Measurements from ENCODE around the gene ATP6V1E1.

DNA sequence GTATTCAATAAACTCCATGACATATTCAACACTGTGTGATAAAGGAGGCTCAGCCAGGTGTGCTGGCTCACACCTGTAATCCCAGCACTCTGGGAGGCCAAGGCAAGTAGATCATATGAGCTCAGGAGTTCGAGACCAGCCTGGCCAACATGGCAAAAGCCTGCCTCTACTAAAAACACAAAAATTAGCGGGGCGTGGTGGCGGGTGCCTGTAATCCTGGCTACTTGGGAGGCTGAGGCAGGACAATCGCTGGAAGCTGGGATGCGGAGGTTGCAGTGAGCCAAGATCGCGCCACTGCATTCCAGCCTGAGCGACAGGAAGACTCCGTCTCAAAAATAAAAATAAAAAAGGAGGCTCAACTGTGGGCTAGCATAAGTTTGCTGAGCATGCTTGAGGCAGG is 69.4 kb downstream of the ATP6V1E1 start:
- TF ChIP-seq CTCF (IDR thresholded peaks at IDR 0.05 in 2 of 3, conservative IDR thresholded peaks at IDR 0.05 in 1 of 3; ENCODE audit: control insufficient read depth in 2 of 3, extremely low read depth in 1 of 3, insufficient read depth in 1 of 3, low read depth in 3 of 3, low read length in 3 of 3) (no peak), MXI1 (IDR thresholded peaks at IDR 0.05; ENCODE audit: low read depth, low read length) (no peak), RAD21 (IDR thresholded peaks at IDR 0.05; ENCODE audit: insufficient read depth, low read depth, low read length) (no peak), JUND (IDR thresholded peaks at IDR 0.05; ENCODE audit: low read depth, low read length) (no peak), CHD2 (IDR thresholded peaks at IDR 0.05; ENCODE audit: borderline replicate concordance, low read depth, low read length) (no peak)
- TF ChIP-seq, protein P1, sequence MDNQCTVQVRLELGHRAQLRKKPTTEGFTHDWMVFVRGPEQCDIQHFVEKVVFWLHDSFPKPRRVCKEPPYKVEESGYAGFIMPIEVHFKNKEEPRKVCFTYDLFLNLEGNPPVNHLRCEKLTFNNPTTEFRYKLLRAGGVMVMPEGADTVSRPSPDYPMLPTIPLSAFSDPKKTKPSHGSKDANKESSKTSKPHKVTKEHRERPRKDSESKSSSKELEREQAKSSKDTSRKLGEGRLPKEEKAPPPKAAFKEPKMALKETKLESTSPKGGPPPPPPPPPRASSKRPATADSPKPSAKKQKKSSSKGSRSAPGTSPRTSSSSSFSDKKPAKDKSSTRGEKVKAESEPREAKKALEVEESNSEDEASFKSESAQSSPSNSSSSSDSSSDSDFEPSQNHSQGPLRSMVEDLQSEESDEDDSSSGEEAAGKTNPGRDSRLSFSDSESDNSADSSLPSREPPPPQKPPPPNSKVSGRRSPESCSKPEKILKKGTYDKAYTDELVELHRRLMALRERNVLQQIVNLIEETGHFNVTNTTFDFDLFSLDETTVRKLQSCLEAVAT (IDR thresholded peaks at IDR 0.05), result no peak
- TF ChIP-seq, protein P2, sequence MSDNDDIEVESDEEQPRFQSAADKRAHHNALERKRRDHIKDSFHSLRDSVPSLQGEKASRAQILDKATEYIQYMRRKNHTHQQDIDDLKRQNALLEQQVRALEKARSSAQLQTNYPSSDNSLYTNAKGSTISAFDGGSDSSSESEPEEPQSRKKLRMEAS (IDR thresholded peaks at IDR 0.05; ENCODE audit: low read depth, low read length), result no peak

All from GM12878 (cell line).